ENCODE measurements around the gene ULBP1.
A peak's percentile ranks its signal among the peaks of the same experiment; 100 is the strongest.
"Not testable (repeated sequence)": the region's sequence is repeated elsewhere in the genome, so short reads cannot be mapped to it uniquely, and the experiment has no call there.

ULBP1 gene

GRCh38 chr6:150005761-150006651, 42.3 kb downstream of the ULBP1 start:
- no peak for DNase-seq (ENCODE audit: low spot score)

DNA sequence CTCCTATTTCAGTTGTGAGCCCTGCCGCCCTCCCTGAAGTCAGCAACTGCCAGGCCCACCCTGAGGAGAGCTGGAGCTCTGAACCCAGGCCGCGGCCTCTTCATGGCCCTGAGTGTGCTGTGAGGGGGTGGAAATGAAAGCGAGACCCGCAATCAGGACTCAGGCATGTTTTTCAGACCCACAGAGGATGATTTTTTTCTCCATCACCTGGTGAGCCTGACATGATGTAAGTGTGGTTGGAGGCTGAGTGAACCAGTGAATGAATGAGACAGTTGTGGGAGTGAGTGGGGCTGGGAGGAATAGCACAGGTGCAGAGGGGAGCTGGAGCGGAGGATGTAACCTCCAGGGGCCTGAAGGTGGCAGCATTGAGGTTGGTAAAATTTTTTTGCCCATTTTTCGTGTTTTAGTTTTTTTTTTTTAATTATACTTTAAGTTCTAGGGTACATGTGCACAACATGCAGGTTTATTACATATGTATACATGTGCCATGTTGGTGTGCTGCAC, 43.3 kb downstream of the ULBP1 start:
- no peak for DNase-seq (ENCODE audit: low spot score)

DNA sequence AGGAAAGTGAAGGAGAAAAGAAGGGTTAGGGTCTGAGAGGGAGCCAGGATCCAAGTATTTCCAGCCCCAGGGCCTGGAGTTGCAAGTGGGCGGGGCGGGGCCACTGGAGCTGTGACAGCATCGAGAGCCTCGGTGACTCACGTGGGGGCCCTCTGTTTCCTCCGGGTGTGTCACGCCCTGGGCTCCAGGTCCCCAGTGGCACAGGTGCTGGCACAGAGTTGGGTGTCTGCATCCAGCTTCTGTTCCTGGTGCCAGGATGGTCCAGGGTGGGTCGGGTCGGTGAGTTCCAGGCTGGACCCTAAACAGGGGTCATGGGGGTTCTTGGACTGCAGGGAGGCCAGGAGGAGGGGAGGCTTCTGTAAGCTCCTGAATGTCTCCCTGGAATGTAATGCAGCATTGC, 44.8 kb downstream of the ULBP1 start:
- no peak for DNase-seq (ENCODE audit: low spot score)

DNA sequence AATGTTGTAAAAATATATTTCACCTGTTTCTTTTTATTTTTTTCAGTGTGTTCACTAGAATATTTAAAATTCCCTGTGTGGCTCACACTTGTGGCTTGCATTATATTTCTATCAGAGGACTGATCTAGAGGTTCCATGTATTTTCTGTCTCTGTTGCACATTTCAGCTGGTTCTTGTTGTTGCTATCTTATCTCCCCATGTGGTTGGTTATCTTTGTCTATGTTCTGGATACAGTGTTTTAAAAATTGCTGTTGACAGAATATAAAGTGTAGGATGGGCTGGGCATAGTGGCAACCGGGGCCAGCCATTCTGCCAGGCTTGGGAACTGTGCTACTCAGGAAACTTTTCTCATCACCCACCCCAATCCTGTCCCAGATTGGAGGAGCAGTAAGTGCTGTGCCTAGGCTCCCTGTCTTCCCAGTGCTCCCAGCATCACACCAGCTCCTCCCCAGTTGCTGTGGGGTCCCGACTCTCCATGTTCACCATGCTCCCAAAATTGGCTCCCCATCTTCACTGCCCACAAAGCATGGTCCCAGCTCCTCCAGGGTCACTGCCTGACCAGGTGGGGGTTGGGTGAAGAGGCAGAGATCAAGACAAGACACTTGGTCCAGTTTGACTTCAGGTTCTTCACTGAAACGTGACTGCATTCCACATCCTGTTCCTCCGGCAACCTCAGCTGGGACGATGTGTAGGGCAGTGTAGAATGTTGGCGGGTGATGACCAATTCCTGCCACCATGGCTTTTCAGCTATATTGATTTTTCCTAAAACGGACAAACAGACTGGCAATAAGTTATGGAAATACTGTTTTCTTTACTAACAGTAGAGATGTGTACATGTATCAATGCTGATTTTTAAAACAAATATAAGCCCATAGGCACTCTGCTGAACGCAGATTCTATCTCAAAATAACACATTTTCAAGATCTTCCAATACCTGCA, 49.4 kb downstream of the ULBP1 start:
- not testable (repeated sequence) for DNase-seq (ENCODE audit: low spot score)

- DNase-seq (ENCODE audit: low spot score), result not testable (repeated sequence)
These were observed 50.3 kb downstream of the ULBP1 start for GRCh38 chr6:150013785-150014622.

DNA sequence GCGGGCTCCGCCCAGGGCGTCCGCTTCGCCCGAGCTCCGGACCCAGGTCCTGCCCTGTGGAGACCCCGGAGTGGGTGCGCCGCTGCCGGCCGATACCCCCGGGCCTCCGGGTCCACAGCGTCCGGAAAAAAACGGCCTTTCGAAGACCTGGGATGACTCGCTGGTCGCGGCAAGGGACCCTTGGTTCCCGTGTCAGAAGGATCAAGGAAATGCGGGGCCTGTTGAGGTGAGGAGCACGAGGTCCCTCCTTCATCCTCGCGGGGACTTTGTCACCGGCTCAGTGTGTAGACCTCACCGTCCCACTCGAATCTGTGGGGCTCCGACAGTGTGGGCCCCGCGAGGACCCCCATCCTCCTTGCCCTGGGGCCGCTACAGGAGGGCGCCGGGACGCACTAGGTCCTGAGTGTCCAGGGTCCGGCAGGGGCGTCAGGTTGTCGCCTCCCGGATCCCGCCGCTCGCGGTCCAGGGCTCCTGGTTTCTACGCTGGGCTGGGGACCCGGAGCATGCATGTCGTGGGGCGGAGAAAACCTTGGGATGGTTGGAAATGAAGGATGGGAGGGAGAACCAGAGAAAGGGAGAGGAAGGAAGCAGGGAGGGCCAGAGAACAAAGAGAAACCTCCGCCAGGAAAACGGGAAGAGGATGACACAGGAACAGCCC, 51.0 kb downstream of the ULBP1 start:
- DNase-seq (ENCODE audit: low spot score), result not testable (repeated sequence)

DNA sequence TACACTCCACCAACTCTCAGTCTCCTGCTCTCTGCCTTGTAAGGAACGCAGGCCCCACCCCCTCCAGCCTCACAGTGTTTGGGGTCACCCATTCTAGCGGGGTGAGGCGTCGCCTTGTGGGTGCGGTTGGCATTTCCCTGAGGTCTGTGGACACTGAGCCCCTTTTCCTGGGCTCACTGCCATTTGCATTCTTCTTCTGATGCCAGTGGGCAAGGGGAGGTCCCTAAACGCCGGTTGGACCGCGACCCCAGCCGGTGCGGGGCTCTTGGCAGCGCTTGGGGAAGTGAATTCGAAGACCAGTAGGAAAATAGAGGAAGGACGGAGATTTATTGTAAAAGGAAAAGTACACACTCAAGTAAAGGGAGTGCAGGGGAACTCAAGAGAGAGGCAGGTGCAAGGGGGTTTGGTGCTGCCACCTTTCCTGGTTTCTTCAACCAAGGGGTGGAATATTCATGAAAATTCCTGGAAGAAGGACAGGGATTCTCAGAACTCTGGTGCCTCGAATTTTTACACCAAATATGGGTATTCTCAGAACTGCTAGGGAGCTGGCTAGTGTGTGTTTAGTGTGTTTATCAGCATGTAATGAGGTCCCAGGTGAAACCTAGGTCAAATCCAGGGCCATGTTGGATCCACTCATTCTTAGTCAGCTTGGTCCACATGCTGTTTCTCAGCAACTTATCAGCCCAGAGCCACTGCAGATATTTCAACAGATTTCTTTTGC, 51.7 kb downstream of the ULBP1 start:
- DNase-seq (ENCODE audit: low spot score), result not testable (repeated sequence)

- DNase-seq (ENCODE audit: low spot score), result peak; percentile 77
These were observed 52.8 kb downstream of the ULBP1 start for GRCh38 chr6:150016324-150017185.

GRCh38 chr6:150017186-150017521, 53.4 kb downstream of the ULBP1 start:
- not testable (repeated sequence) for DNase-seq (ENCODE audit: low spot score)

DNA sequence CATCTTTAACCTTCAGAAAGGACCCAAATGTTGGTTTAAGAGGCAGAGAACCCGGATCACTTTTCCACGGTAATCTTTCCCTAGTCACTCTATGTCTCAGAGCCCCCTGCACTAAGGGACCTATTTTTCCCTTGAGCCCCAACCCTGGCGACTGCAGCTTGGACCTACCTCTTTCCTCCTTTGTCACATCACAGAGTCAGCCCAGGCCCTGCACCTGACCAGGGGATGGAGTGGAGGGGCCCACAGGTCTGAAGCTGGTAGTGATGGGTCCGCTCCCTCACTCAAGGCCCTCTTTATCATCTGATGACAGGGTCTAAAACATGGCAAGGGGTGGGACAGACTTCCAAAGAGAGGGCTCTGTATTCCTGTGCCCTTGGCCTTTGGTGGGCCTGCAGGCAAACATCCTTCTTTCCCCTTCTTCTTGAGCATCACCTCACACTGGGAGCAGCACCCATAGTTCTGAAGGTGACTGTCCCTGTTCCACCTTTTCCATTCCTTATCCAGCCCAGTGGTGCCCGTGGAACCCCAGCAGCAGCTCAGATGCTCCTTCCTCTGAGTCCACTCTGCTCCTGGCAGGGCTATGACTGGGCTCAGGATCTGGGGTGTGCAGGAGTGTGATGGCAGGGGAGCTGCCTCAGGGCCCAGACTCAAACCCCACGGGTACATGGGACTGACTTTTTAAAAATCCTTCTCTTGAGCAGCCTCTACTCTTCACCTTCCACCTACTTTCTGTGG, 55.3 kb downstream of the ULBP1 start:
- no peak for DNase-seq (ENCODE audit: low spot score)

DNA sequence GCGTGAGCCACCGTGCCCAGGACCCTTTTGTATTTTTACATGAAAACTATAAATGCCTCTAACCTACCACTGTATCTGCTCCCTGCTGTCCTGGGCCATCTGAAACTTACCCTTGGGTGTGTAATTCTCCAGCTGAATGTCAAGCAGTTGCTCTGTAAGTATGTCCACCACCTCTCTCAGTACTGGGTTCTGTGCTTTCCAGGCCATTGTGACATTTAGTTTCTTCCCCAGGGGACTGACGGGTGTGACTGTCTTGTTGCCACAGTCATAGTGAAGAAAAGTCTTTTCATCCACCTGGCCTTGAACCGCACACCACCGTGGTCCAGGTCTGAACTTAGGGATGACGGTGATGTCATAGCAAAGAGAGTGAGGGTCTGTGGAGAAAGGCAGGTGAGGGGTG, 58.1 kb downstream of the ULBP1 start:
- not testable (repeated sequence) for DNase-seq (ENCODE audit: low spot score)

All from COLO829 (cell line).